AG08396 (cell line): ENCODE measurements around the gene KCNQ5.
A peak's percentile ranks its signal among the peaks of the same experiment; 100 is the strongest.

ENCODE experiments used
- DNase-seq: peaks from one replicate; pipeline ENCODE4 v3.0.0; 2012; ENCODE audit warnings: low spot score, mixed read lengths

KCNQ5 gene

DNA sequence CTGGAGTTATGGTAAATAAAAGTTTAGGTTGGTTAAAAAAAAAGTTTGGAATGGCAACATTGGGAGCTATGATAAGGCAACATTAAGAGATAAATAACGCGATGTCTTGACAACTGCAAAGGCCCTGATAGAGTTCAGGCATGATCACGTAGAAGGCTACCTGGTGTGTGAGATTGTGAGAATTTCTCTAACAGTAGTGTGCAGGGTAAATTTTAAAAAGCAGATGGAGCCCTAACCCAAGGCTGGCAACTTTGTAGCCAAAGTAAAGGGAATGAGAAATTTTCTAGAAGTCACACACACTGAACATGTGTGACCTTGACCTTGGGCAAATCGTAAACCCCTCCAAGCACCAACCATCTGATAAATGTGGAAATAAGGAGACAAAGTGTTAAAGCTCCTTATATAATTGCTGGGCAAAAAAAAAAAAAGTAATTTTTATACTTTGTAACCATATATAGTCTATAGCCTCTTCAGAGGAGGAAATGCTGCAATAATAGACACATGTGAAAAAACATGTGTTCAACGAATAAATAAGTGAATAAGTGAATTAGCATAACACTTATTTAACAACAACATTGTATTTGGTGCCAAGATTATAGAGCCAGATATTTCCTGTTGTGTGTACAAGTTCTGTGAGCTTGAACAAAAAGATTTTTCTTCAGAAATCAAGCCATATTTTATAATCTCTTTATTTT is 18.2 kb downstream of the KCNQ5 start:
- DNase-seq: no peak

DNA sequence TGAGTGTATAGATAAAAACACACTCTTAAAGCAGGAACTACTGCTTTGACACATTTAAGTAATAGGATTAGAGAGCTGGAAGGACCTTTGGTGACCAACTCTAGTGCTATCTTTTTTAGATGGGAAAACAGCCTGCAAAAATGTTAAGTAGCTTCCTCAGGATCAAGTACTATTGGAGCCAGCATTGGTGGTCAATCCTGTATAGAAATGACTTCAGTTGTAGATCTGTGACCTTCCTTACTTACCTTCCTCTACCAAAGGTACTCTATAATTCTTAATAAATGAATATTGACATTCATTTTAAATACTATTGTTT is 18.7 kb downstream of the KCNQ5 start:
- no peak for DNase-seq

- no peak for DNase-seq
Observed at GRCh38 chr6:72642435-72642834, 20.6 kb downstream of the KCNQ5 start.

DNA sequence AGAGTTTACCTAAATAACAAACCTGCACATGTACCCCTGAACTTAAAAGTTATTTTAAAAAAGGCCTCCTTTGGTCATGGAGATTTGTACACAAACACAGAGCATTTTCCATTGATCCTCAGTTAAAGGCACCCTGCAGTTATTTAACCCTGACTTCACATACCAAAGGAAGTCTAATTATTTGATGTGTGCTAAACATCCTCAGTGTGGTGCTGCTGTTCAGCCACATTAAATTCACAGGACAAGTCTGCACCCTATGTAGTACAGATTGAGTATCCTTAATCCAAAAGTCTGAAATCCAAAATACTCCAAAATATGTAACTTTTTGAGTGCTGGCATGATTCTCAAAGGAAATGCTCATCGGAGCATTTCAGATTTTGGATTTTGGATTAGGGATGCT is 21.4 kb downstream of the KCNQ5 start:
- DNase-seq: no peak

DNA sequence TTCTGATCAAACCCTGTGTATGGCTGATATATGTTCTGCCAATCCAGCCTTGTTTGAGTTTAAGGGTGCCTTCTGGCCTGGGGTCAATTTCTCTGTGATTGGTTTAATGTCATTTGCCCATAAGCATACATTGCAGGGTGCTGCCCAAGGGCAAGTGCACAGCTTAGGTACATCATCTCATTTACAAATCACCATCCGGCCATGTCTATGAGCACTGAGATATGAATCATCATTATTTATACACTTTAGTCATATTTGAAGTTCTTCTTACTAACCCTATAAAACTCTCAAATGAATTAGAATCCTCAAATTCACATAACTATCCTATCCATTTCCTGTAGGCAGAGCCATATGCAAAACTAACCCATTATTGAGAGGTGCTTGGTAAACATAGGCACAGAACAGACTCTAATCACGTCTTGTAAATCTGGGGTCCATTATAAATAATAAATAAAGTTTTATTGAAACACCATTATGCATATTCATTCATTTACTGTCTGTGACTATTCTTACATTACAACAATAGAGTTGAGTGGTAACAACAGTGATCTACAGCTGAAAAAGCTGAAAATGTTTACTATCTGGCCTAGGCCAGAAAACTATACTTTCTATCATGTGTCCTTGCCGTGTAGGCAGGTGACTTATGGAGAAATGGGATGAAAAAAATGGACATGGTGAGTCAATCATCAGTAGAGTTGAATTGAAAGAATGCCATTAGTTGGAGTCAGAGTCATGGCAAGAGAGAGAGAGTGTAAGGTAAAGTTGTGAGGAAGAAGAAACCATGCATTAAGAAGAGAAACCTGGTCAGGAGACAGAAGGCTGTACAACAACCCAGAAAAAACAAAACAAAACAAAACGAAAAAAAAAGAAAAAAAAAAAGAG is 25.0 kb downstream of the KCNQ5 start:
- DNase-seq: no peak

DNA sequence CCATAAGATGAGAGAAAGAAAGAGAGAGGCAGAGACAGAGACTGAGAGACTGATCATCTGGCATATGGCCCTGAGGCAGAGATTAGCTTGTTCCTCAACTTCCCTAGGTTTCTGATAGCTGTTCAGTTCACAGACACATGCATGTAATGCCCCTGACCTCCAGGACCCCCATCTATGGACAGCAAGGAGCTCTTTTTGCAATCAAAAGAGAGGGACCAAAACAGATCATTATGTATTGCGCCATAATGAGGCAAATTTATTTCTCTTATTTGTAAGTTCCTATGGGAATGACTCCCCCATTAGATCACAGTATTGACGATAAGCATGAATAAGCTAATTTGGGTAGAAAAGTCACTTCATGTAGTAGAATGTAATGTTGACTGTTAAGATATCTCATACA is 25.6 kb downstream of the KCNQ5 start:
- DNase-seq: no peak

- peak; percentile 14 for DNase-seq
Observed at GRCh38 chr6:72649032-72649984, 27.4 kb downstream of the KCNQ5 start.

GRCh38 chr6:72650081-72650745 is 28.3 kb downstream of the KCNQ5 start:
- DNase-seq: no peak

- DNase-seq: no peak
Observed at GRCh38 chr6:72651174-72651573, 29.3 kb downstream of the KCNQ5 start.

DNA sequence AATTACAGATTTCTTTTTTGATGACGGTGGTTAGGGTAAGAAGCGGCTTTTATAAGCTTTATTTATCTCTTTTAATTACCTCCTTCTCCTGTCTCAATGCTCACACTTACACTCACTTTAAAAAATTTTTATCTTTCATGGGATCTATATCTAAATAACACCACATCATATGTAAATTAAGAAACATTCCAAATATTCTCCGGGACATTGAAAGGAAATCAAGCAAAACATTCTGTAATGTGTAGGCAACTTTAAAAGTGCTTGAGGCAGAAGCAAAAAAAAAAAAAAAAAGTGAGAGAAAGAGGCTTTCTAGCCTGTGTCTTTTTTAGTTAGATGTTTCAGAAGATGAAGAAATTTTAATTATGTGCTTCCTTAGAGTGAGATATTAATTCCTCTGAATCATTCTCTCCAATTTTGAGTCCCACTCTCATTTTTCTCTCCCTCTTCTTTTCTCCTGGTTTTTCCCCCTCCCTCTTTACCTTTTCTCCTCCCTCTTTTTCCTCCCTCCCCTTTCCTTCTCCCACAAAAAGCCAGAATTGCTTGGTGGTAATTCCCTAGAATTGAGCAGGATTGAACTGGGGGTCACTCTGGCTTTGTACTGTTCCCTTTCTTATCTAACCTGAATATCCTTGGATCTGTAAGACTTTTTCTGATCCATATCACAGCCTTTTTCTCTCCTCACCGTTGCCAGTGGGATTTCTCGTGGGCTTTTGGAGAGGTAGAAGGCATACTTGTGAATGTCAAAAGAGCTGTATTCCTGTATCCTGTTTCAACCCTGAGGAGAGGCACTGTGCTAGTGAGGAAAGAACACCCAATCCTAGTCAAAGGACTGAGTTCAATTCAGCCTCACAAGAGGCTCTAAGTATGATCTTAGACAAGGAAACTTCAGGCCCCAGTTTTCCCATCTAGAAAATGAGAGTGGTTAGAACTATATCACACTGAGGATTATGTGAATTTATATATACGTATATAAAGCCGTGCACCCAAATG is 30.4 kb downstream of the KCNQ5 start:
- no peak for DNase-seq

DNA sequence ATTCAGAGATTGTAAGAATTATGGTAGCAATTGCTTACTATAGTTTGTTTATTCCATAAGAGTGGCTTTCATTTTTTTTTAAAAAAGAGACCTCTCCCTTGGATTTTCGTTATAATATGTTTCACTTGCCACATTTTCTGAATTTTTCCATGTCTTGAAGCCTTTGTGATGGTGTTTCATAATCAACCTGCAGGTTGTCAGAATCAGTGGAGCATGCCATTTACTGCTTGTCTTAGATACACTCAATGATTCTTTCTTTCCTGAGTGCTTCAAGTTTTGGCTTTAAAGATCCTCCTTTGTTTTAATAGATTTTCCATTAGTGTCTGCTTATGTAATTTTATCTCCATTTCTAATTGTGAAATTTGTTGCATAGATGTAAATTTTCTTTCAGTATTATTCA is 31.2 kb downstream of the KCNQ5 start:
- no peak for DNase-seq

DNA sequence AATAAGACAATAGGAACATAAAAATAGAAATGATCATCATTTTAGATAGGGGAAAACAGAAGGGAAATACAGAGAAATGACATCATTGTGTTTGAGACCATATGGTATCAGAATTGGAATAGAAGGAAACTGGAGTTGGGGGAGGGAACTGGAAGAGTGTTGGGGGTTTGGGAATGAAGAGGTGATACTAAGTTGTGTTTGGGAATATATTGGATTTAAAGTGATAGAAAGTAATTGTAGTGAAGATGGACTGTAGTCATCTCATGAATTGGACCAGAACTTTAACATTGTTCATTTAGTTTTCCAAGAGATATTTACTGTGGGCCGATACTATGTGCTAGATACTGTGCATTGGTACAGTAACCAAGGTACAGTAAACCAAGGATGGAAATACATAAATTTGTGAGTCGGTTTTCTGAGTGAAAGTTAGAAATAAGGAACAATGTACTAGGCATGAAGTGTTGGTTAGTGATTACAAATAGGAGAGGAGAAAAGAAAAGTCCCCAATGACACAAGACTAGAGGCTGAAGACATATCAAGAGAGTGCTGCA is 32.3 kb downstream of the KCNQ5 start:
- no peak for DNase-seq

- DNase-seq: no peak
Observed at GRCh38 chr6:72657407-72658197, 35.7 kb downstream of the KCNQ5 start.

DNA sequence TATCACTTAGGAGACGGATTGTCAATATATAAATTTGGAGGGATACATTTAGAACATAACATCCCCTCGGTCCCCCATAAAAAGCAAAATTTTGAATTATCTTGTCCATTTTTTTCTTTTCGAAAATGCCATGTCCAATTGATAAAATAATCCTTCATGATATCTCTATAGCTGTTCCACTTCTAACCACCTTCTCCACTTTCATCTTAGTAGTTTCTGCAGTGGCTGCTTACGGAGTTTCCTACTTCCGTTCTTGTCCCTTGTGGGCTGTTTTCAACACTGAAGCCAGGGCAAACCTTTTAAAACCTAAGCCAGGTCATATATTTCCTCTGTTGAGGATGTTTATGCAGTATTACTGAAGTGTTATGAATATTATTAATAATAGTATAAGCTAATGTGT is 37.9 kb downstream of the KCNQ5 start:
- no peak for DNase-seq

GRCh38 chr6:72661411-72661810 is 39.5 kb downstream of the KCNQ5 start:
- DNase-seq: no peak

DNA sequence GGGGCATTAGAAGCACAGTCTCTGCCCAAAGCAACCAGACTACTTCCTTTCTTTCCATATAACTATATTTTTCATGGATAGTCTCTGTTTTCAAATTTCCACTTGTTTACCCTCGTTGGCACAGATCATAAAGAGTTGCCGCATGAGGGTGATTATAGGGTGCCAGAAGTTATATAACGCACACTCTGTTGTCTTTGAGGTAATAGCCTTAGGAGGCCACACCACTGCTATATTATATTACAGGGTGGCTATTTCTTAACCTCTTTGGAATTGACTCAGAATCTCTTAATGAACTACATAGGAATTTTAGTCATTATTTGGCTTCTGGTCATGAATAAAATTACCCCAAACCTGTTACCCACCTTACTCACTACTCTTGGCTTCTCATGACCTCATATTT is 43.7 kb downstream of the KCNQ5 start:
- DNase-seq: no peak

GRCh38 chr6:72669324-72669723 is 47.5 kb downstream of the KCNQ5 start:
- DNase-seq: no peak

DNA sequence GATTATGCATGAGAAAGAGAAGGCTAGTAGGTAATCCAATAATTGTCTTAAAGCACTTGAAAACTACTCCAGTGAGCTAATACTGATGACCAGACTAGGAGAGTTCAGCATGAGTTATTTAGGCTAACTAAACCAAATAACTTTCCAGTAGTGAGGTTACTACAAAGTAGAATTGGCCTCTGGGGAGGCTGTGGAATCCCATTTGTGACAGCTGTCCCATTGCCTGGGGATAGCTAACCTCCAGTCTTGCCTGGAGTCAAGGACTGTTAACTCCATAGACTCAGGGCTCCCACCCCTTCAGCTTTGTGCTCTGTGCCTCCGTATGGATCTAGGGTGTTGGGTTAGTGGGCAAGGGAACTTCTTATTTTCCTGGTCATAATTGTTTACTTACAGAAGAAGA is 51.0 kb downstream of the KCNQ5 start:
- no peak for DNase-seq

GRCh38 chr6:72674842-72675241 is 53.0 kb downstream of the KCNQ5 start:
- DNase-seq: no peak

- no peak for DNase-seq
Observed at GRCh38 chr6:72675396-72675795, 53.5 kb downstream of the KCNQ5 start.
